Testis (tissue), 2 donors: ENCODE data around the gene PRLHR.

Experiments
- POLR2A ChIP-seq: fragments of 450-650 bp; IDR thresholded peaks from one replicate; pipeline ENCODE4 v1.6.1; 2017; ENCODE audit warnings: antibody characterized with exemption, mild to moderate bottlenecking, moderate library complexity
- TF ChIP-seq, protein P1 (sequence below), 3 experiments: fragments of 450-650 bp in 2 of 3; fragments of 200-600 bp in 1 of 3; sonication (generic) in 1 of 3; IDR thresholded peaks; one replicate each; pipeline ENCODE4 v1.5.1; 2016 to 2019; ENCODE audit warnings: antibody characterized with exemption in 3 of 3, mild to moderate bottlenecking in 2 of 3, moderate library complexity in 1 of 3

- TF ChIP-seq, protein P1, sequence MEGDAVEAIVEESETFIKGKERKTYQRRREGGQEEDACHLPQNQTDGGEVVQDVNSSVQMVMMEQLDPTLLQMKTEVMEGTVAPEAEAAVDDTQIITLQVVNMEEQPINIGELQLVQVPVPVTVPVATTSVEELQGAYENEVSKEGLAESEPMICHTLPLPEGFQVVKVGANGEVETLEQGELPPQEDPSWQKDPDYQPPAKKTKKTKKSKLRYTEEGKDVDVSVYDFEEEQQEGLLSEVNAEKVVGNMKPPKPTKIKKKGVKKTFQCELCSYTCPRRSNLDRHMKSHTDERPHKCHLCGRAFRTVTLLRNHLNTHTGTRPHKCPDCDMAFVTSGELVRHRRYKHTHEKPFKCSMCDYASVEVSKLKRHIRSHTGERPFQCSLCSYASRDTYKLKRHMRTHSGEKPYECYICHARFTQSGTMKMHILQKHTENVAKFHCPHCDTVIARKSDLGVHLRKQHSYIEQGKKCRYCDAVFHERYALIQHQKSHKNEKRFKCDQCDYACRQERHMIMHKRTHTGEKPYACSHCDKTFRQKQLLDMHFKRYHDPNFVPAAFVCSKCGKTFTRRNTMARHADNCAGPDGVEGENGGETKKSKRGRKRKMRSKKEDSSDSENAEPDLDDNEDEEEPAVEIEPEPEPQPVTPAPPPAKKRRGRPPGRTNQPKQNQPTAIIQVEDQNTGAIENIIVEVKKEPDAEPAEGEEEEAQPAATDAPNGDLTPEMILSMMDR (IDR thresholded peaks at IDR 0.05): no peak
- TF ChIP-seq POLR2A: no peak
These were observed 53.7 kb downstream of the PRLHR start for GRCh38 chr10:118541718-118542117.
